Stomach (tissue), 9 donors: ENCODE data around the gene FTO. TPM values are rescaled to one million over a fixed set of nuclear protein-coding genes. Genes with fewer than 3 reads are reported as not detected.

Source experiments
- DNase-seq, 2 donors: peaks; one replicate each; pipeline versions ENCODE4 v3.0.0 to v3.0.0-alpha.2; 2013 to 2019
- H3K27ac ChIP-seq, 5 donors: fragments of 200-600 bp in 4 of 5; sonication (generic) in 4 of 5; one replicate each; pipeline ENCODE4 v1.5.1; 2013 to 2019; ENCODE audit warnings: mild to moderate bottlenecking in 1 of 5, moderate library complexity in 1 of 5
- H3K27me3 ChIP-seq, 3 donors: fragments of 200-600 bp; sonication (generic); one replicate each; pipeline ENCODE4 v1.5.1; 2017 to 2019; ENCODE audit warnings: mixed run types in 1 of 3
- H3K36me3 ChIP-seq, 4 donors: fragments of 200-600 bp; sonication (generic); 1 replicate in 3 of 4; 2 replicates in 1 of 4; pipeline ENCODE4 v1.5.1; 2016 to 2019
- H3K4me1 ChIP-seq, 4 donors: fragments of 200-600 bp; sonication (generic); one replicate each; pipeline ENCODE4 v1.5.1; 2016 to 2019
- H3K4me3 ChIP-seq, 4 donors: fragments of 200-600 bp; sonication (generic) in 3 of 4; one replicate each; pipeline ENCODE4 v1.5.1; 2016 to 2019; ENCODE audit warnings: mild to moderate bottlenecking in 1 of 4
- H3K9me3 ChIP-seq, 4 donors: fragments of 200-600 bp; sonication (generic); one replicate each; pipeline ENCODE4 v1.5.1; 2016 to 2019
- EP300 ChIP-seq: sonication (generic); formaldehyde crosslinking; IDR thresholded peaks from one replicate; pipeline ENCODE4 v1.6.1; 2017; ENCODE audit warnings: antibody characterized with exemption
- POLR2A ChIP-seq, 4 donors: fragments of 450-650 bp; IDR thresholded peaks; one replicate each; pipeline ENCODE4 v1.6.1; 2016; ENCODE audit warnings: antibody characterized with exemption in 4 of 4, control low read depth in 2 of 4, mild to moderate bottlenecking in 1 of 4, moderate library complexity in 1 of 4
- POLR2AphosphoS5 ChIP-seq, 3 donors: sonication (generic); formaldehyde crosslinking; IDR thresholded peaks; one replicate each; pipeline ENCODE4 v1.6.1; 2016; ENCODE audit warnings: antibody characterized with exemption in 3 of 3
- WGBS, 5 donors: extraction: QIAGEN DNeasy Blood & Tissue Kit in 3 of 5; methylation state at CpG; one replicate each; pipeline versions ENCODE4 v1.1.5 to v1.1.7; 2013 to 2018; 5-methylcytosine and 5-hydroxymethylcytosine counted together
- intact Hi-C: fragments of 100-400 bp; cut with DNase I; formaldehyde crosslinking; loops from one replicate; pipeline ENCODE4 v1.15.1; 2023; ENCODE audit warnings: low total_unique reads
- polyA plus RNA-seq, 3 donors: library from polyadenylated mRNA; stranded (reverse); fragments of 200-250 nt; gene quantifications; one replicate each; pipeline ENCODE4 v1.2.3, GENCODE V29; 2013
- total RNA-seq, 5 donors: library from RNA; depleted of rRNA; stranded (reverse); fragments of >200 nt; gene quantifications; one replicate each; pipeline versions ENCODE4 v1.1.0 to v1.2.3, GENCODE V29; 2014 to 2016
- TF ChIP-seq, protein P1 (sequence below), 7 experiments: fragments of 450-650 bp in 4 of 7; fragments of 200-600 bp in 3 of 7; sonication (generic) in 3 of 7; IDR thresholded peaks; one replicate each; pipeline ENCODE4 v1.5.1; 2016 to 2019; ENCODE audit warnings: antibody characterized with exemption in 7 of 7, control low read depth in 2 of 7, mild to moderate bottlenecking in 1 of 7
- donor health status: healthy with polysubstance abuse.
- donor health status: Bipolar disorder and iron deficiency.
- donor health status: healthy.

FTO gene
- total and polyA plus RNA-seq, 8 donors, result 9.3 to 88.7 (median 24.6) TPM

DNA sequence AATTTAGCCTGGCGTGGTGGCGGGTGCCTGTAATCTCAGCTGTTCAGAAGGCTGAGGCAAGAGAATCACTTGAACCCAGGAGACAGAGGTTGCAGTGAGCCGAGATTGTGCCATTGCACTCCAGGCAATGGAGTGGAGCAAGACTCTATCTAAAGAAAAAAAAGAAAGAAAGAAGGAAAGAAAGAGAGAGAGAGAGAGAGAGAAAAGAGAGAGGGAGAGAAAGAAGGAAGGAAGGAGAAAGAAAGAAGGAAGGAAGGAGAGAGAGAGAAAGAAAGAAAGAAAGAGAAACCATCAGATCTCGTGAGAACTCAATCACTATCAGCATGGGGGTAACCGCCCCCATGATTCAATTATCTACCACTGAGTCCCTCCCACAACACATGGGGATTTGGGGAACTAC lies 293.0 kb downstream of the FTO start:
- no peak for DNase-seq
- WGBS, 5 donors, result 95 to 99% (median 97%) methylated on average over 5 of the region's 5 CpGs
- no peaks in the 10 kb centered on the region for H3K36me3 ChIP-seq
- H3K27me3 ChIP-seq, result no peaks in the 10 kb centered on the region
- no peaks in the 10 kb centered on the region for H3K9me3 ChIP-seq
- no peak overlapping the region for H3K27ac ChIP-seq
- no peak overlapping the region for H3K4me3 ChIP-seq
- intact Hi-C loops, result no loop called here
- TF ChIP-seq POLR2A (IDR thresholded peaks at IDR 0.05), result no peak
- TF ChIP-seq POLR2AphosphoS5 (IDR thresholded peaks at IDR 0.05), result no peak
- TF ChIP-seq, protein P1, sequence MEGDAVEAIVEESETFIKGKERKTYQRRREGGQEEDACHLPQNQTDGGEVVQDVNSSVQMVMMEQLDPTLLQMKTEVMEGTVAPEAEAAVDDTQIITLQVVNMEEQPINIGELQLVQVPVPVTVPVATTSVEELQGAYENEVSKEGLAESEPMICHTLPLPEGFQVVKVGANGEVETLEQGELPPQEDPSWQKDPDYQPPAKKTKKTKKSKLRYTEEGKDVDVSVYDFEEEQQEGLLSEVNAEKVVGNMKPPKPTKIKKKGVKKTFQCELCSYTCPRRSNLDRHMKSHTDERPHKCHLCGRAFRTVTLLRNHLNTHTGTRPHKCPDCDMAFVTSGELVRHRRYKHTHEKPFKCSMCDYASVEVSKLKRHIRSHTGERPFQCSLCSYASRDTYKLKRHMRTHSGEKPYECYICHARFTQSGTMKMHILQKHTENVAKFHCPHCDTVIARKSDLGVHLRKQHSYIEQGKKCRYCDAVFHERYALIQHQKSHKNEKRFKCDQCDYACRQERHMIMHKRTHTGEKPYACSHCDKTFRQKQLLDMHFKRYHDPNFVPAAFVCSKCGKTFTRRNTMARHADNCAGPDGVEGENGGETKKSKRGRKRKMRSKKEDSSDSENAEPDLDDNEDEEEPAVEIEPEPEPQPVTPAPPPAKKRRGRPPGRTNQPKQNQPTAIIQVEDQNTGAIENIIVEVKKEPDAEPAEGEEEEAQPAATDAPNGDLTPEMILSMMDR (IDR thresholded peaks at IDR 0.05), result no peak
- TF ChIP-seq EP300, result no peak
- peaks cover 0 to 13% (median 3%) of the 10 kb centered on the region in 4 donors for H3K4me1 ChIP-seq

DNA sequence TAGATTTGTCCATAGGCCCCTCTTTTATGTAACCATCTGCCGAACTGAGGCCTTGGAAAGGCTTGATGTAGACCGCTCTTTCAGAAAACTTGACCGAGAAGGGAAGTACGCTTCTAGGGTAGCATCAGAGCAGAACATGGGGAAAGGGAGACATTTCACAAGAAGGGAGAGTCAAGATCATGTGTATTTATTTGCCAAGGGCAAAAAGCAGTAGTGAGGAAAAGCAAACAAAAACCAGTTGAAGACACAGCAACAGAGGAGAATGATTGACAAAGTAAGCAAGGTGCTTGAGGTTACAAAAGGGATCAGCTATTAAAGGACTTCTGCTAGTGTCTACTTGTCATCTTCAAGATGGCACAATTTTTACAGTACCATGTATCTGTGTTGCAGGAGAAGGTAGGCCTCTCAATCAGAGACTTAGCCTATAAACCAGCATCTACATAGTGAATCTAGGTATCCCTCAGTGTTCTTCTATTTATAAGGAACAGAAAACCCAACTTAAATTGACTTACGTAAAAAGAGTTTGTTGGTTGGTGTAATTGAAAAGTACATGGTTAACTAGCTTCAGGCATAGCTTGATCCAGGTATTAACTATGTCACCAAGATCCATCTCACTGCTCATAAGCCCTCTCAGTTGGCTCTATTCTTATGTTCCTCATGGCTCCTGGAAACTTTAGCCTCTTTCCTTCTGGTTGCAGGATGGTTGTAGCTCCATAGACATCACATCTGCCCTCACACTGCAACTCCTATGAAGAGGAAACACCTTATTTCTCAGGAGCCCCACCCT lies 294.3 kb downstream of the FTO start:
- Histone ChIP-seq H3K4me3 (no peak overlapping the region), H3K4me1 (peaks cover 0 to 6% (median 0%) of the 10 kb centered on the region in 4 donors), H3K27me3 (no peaks in the 10 kb centered on the region), H3K27ac (no peak overlapping the region), H3K36me3 (no peaks in the 10 kb centered on the region), H3K9me3 (no peaks in the 10 kb centered on the region)
- intact Hi-C loops, result no loop called here
- WGBS, 5 donors, result 97 to 99% (median 97%) methylated on average over 5 of the region's 5 CpGs
- DNase-seq, result no peak
- TF ChIP-seq POLR2A (IDR thresholded peaks at IDR 0.05), result no peak
- TF ChIP-seq EP300, result no peak
- TF ChIP-seq POLR2AphosphoS5 (IDR thresholded peaks at IDR 0.05), result no peak
- TF ChIP-seq, protein P1 (IDR thresholded peaks at IDR 0.05), result no peak

DNA sequence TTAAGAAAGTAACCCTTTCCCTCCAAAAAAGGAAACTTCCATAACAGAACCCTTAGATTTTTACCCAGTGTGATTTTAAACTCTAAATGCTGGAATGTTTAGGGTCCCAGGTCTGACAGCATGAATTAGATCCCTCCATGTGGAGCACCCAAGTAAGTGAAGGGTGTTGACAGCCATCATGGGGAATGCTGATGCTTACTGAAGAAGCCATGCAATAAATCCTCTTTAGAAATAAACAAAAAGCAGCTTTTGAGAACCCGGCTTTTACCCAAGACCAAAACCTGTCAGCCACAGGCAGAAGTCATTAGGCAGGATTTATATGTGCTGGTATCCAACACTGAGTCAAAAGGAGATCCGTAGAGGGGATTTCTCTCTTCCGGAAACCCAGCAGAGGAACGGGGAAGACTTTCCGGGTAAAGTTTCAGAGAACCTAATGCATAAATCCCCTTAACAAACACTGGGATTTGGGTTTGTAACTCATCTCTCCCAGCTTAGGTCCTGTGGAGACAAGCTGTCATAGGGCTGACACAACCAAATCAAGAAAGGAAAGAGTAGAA lies 295.1 kb downstream of the FTO start:
- TF ChIP-seq POLR2AphosphoS5 (IDR thresholded peaks at IDR 0.05) (no peak), POLR2A (IDR thresholded peaks at IDR 0.05) (no peak), EP300 (no peak)
- TF ChIP-seq, protein P1 (IDR thresholded peaks at IDR 0.05), result no peak
- intact Hi-C loops, result no loop called here
- 71 to 89% (median 78%) methylated on average over 5 of the region's 5 CpGs for WGBS, 5 donors
- no peak for DNase-seq
- Histone ChIP-seq H3K4me1 (peaks cover 0 to 6% (median 0%) of the 10 kb centered on the region in 4 donors), H3K27ac (no peak overlapping the region), H3K4me3 (no peak overlapping the region), H3K27me3 (no peaks in the 10 kb centered on the region), H3K36me3 (no peaks in the 10 kb centered on the region), H3K9me3 (no peaks in the 10 kb centered on the region)

DNA sequence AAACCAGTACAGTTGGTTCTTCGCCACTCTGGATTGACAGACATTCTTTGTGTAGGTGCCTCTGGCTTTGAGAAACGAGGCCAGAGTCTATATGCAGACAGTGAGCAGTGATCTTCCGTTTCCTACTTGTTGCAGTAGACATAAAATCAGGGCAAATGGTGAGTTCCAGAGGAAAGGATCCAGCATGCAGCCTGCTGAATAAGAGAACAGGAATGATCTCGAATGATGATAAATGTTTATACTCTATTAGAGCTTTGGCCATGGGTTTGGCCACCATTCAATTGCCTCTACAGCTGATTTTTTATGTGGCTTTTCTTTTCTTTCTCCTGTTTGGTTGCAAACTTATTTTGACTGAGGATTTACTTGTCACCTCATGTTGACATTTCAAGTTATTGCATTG lies 295.9 kb downstream of the FTO start:
- TF ChIP-seq POLR2A (IDR thresholded peaks at IDR 0.05), result no peak
- TF ChIP-seq EP300, result no peak
- Histone ChIP-seq H3K4me3 (no peak overlapping the region), H3K36me3 (no peaks in the 10 kb centered on the region), H3K4me1 (peaks cover 0 to 6% (median 0%) of the 10 kb centered on the region in 4 donors), H3K27ac (no peak overlapping the region), H3K27me3 (no peaks in the 10 kb centered on the region), H3K9me3 (no peaks in the 10 kb centered on the region)
- intact Hi-C loops, result no loop called here
- DNase-seq, result no peak
- WGBS, 5 donors, result 76 to 84% (median 82%) methylated on average over 4 of the region's 4 CpGs

DNA sequence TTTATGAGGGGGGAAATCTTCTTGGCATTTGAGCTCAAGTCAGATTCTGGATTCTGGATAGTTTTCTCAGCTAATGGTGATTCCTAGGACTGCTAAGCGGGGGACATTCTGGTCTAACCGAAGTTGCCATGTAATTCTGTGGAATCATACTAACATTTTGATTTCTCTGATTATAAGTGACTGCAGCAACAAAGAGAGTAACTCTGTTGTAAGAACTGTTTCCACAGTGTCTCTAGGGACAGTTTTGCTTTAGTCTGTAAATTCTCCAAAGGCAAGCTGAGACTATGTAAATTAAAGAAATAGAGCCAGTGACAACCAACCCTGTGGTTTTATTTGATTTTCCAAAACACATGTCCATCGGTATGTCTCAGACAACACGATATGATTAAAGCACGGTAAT lies 296.4 kb downstream of the FTO start:
- DNase-seq, result no peak
- H3K27me3 ChIP-seq, result no peaks in the 10 kb centered on the region
- H3K4me1 ChIP-seq, result peaks cover 0 to 6% (median 0%) of the 10 kb centered on the region in 4 donors
- no peak overlapping the region for H3K27ac ChIP-seq
- no peaks in the 10 kb centered on the region for H3K9me3 ChIP-seq
- no peak overlapping the region for H3K4me3 ChIP-seq
- H3K36me3 ChIP-seq, result no peaks in the 10 kb centered on the region
- intact Hi-C loops, result no loop called here
- 86 to 97% (median 92%) methylated on average over 5 of the region's 5 CpGs for WGBS, 5 donors
- no peak for TF ChIP-seq EP300
- TF ChIP-seq, protein P1 (IDR thresholded peaks at IDR 0.05), result no peak
- no peak for TF ChIP-seq POLR2A (IDR thresholded peaks at IDR 0.05)
- no peak for TF ChIP-seq POLR2AphosphoS5 (IDR thresholded peaks at IDR 0.05)
